Measurements from ENCODE around the gene ARHGAP32.
"Not testable (repeated sequence)": the region's sequence is repeated elsewhere in the genome, so short reads cannot be mapped to it uniquely, and the experiment has no call there.

Gene ARHGAP32

GRCh38 chr11:128933481-128934178 lies 258.5 kb downstream of the ARHGAP32 start:
- DNase-seq (ENCODE audit: low spot score), result no peak

- DNase-seq (ENCODE audit: low spot score), result no peak
Measured at GRCh38 chr11:128931668-128932067, 260.5 kb downstream of the ARHGAP32 start.

- no peak for DNase-seq (ENCODE audit: low spot score)
Measured at GRCh38 chr11:128931066-128931465, 261.1 kb downstream of the ARHGAP32 start.

- DNase-seq (ENCODE audit: low spot score), result no peak
Measured at GRCh38 chr11:128929991-128930390, 262.1 kb downstream of the ARHGAP32 start.

GRCh38 chr11:128929468-128929867 lies 262.7 kb downstream of the ARHGAP32 start:
- no peak for DNase-seq (ENCODE audit: low spot score)

GRCh38 chr11:128928400-128928799 lies 263.7 kb downstream of the ARHGAP32 start:
- DNase-seq (ENCODE audit: low spot score), result no peak

GRCh38 chr11:128927683-128928336 lies 264.3 kb downstream of the ARHGAP32 start:
- DNase-seq (ENCODE audit: low spot score), result no peak

GRCh38 chr11:128927108-128927461 lies 265.0 kb downstream of the ARHGAP32 start:
- DNase-seq (ENCODE audit: low spot score), result no peak

- no peak for DNase-seq (ENCODE audit: low spot score)
Measured at GRCh38 chr11:128926437-128927107, 265.6 kb downstream of the ARHGAP32 start.

- DNase-seq (ENCODE audit: low spot score), result no peak
Measured at GRCh38 chr11:128926000-128926399, 266.1 kb downstream of the ARHGAP32 start.

- DNase-seq (ENCODE audit: low spot score), result no peak
Measured at GRCh38 chr11:128925250-128925600, 266.9 kb downstream of the ARHGAP32 start.

- DNase-seq (ENCODE audit: low spot score), result no peak
Measured at GRCh38 chr11:128924510-128925249, 267.4 kb downstream of the ARHGAP32 start.

GRCh38 chr11:128924104-128924503 lies 268.0 kb downstream of the ARHGAP32 start:
- DNase-seq (ENCODE audit: low spot score), result no peak

- no peak for DNase-seq (ENCODE audit: low spot score)
Measured at GRCh38 chr11:128921793-128922192, 270.3 kb downstream of the ARHGAP32 start.

GRCh38 chr11:128920666-128921065 lies 271.5 kb downstream of the ARHGAP32 start:
- no peak for DNase-seq (ENCODE audit: low spot score)

GRCh38 chr11:128919635-128920034 lies 272.5 kb downstream of the ARHGAP32 start:
- not testable (repeated sequence) for DNase-seq (ENCODE audit: low spot score)

GRCh38 chr11:128919216-128919615 lies 272.9 kb downstream of the ARHGAP32 start:
- no peak for DNase-seq (ENCODE audit: low spot score)

GRCh38 chr11:128917144-128917724 lies 274.9 kb downstream of the ARHGAP32 start:
- DNase-seq (ENCODE audit: low spot score), result no peak

GRCh38 chr11:128916681-128917080 lies 275.4 kb downstream of the ARHGAP32 start:
- DNase-seq (ENCODE audit: low spot score), result no peak

- no peak for DNase-seq (ENCODE audit: low spot score)
Measured at GRCh38 chr11:128916037-128916572, 276.0 kb downstream of the ARHGAP32 start.

GRCh38 chr11:128915149-128915521 lies 277.0 kb downstream of the ARHGAP32 start:
- no peak for DNase-seq (ENCODE audit: low spot score)

Measured in putamen (tissue), 1 donor.